RWPE2 (cell line): ENCODE results near the gene SIGLEC15.
A peak's percentile ranks its signal among the peaks of the same experiment; 100 is the strongest.

Source experiments
- ATAC-seq: fragments of 200-7000 bp; cut with Tn5 transposase; 3 replicates; pipeline ENCODE4 v1.9.1; 2021; ENCODE audit warnings: low read depth
- DNase-seq: peaks from one replicate; pipeline ENCODE4 v3.0.0-alpha.2; 2020; ENCODE audit warnings: low spot score
- H3K27ac ChIP-seq: fragments of 450-650 bp; 2 replicates; pipeline ENCODE4 v1.5.1; 2017; ENCODE audit warnings: mild to moderate bottlenecking; ENCODE audit not compliant: poor library complexity, severe bottlenecking
- H3K27me3 ChIP-seq: fragments of 250-450 bp; sonication (Bioruptor Pico); 2 replicates; pipeline ENCODE4 v1.5.1; 2021; ENCODE audit warnings: mild to moderate bottlenecking, moderate library complexity; ENCODE audit not compliant: insufficient read depth, poor library complexity, severe bottlenecking
- H3K36me3 ChIP-seq: fragments of 250-450 bp; sonication (Bioruptor Pico); 2 replicates; pipeline ENCODE4 v1.5.1; 2020; ENCODE audit warnings: low read depth, mild to moderate bottlenecking, moderate library complexity
- H3K4me1 ChIP-seq: fragments of 250-450 bp; sonication (Bioruptor Pico); 2 replicates; pipeline ENCODE4 v1.5.1; 2021; ENCODE audit warnings: mild to moderate bottlenecking, moderate library complexity; ENCODE audit not compliant: insufficient read depth, poor library complexity, severe bottlenecking
- H3K4me3 ChIP-seq: fragments of 250-450 bp; sonication (Bioruptor Pico); 2 replicates; pipeline ENCODE4 v1.5.1; 2021; ENCODE audit warnings: mild to moderate bottlenecking, moderate library complexity; ENCODE audit not compliant: severe bottlenecking
- H3K9me3 ChIP-seq: fragments of 250-450 bp; sonication (Bioruptor Pico); 2 replicates; pipeline ENCODE4 v1.5.1; 2021; ENCODE audit warnings: mild to moderate bottlenecking, moderate library complexity; ENCODE audit not compliant: severe bottlenecking
- CTCF ChIP-seq: fragments of 450-650 bp; IDR thresholded peaks from one replicate; pipeline ENCODE4 v1.5.1; 2017; ENCODE audit warnings: mild to moderate bottlenecking, moderate library complexity; ENCODE audit not compliant: poor library complexity, severe bottlenecking

Gene SIGLEC15

GRCh38 chr18:45876161-45876560 lies 50.7 kb downstream of the SIGLEC15 start:
- no peak for TF ChIP-seq CTCF
- Histone ChIP-seq H3K9me3 (no peaks in the 10 kb centered on the region), H3K4me3 (no peak overlapping the region), H3K4me1 (peaks cover 12% of the 10 kb centered on the region), H3K27ac (no peak overlapping the region), H3K36me3 (peaks cover 65% of the 10 kb centered on the region), H3K27me3 (no peaks in the 10 kb centered on the region)
- ATAC-seq (no peak), DNase-seq (no peak)

DNA sequence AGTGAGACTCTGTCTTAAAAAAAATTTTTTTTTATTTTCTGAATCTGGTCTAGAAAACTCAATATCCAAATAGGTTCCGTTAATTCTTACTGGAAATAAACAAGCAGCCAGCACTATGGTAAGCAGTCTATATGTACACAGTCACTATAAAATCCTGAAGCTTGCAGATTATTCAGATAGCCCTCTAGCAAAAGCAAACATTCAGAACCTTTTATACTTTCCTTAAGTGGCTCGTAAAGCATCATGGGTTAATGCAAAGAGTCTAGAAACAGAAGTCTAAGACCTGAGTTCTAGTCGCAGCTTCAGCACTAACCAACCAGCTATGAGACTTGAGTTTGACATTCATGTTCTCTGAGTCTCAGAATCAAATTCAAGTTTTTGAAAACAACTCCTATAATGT lies 51.9 kb downstream of the SIGLEC15 start:
- Histone ChIP-seq H3K9me3 (no peaks in the 10 kb centered on the region), H3K27me3 (no peaks in the 10 kb centered on the region), H3K4me1 (no peaks in the 10 kb centered on the region), H3K27ac (no peak overlapping the region), H3K4me3 (no peak overlapping the region), H3K36me3 (peaks cover 66% of the 10 kb centered on the region)
- TF ChIP-seq CTCF = no peak
- no peak for ATAC-seq
- no peak for DNase-seq

GRCh38 chr18:45879681-45880655 lies 54.5 kb downstream of the SIGLEC15 start:
- no peaks in the 10 kb centered on the region for H3K4me1 ChIP-seq
- H3K4me3 ChIP-seq = no peak overlapping the region
- DNase-seq = no peak
- H3K27me3 ChIP-seq = no peaks in the 10 kb centered on the region
- peak; percentile 83 for ATAC-seq
- TF ChIP-seq CTCF = peak; percentile 97
- H3K27ac ChIP-seq = no peak overlapping the region
- H3K9me3 ChIP-seq = no peaks in the 10 kb centered on the region
- H3K36me3 ChIP-seq = peaks cover 67% of the 10 kb centered on the region

DNA sequence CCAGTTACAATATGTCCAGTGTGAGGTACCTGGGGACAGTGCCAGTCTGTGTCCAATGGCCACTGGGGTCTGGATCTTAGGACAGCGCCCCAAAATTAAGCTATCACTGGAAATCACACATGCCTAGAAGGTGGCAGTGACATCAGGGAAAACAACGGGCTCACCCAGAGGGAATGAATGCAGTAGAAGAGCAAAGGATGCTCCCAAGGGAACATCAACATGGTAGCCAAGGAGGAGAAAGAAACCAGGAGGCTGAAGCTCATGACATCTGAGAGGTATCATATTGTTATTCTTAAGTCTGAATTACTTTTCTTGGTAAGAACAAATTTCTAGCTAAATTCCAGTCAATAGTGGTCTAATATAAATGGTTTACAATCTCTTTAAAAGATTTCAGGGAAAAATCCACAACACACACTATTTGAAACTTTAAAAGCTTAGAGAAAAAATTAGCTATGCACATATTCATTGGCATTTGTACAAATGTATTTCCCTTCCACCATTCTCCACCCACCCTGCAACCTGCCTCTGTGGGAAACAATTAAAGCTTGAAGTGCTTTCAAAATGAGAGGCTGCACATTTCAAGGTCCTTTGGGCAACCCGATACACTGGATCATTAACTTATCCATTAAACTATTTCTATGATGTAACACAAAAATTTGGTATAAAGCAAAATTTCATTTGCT lies 55.5 kb downstream of the SIGLEC15 start:
- H3K27me3 ChIP-seq = no peaks in the 10 kb centered on the region
- H3K4me1 ChIP-seq = no peaks in the 10 kb centered on the region
- H3K9me3 ChIP-seq = no peaks in the 10 kb centered on the region
- H3K36me3 ChIP-seq = peaks cover 61% of the 10 kb centered on the region
- TF ChIP-seq CTCF = no peak
- DNase-seq (no peak), ATAC-seq (no peak)
- H3K27ac ChIP-seq = no peak overlapping the region
- H3K4me3 ChIP-seq = no peak overlapping the region
